Putamen (tissue), 1 donor: ENCODE results near the gene VWA3B.
"Not testable (repeated sequence)": the region's sequence is repeated elsewhere in the genome, so short reads cannot be mapped to it uniquely, and the experiment has no call there.

Experiments
- DNase-seq: peaks from one replicate; pipeline ENCODE4 v3.0.0-alpha.2; 2016; ENCODE audit warnings: low spot score

Gene VWA3B

GRCh38 chr2:98086491-98087446, at the start of gene VWA3B:
VWA3B (plus strand) TSS chr2:98087167; CDS start chr2:98093093, 5,926 bp downstream.
- DNase-seq: peak; percentile 13

- no peak for DNase-seq
Observed at GRCh38 chr2:98037206-98037605, 49.8 kb upstream of the VWA3B start.

- DNase-seq: no peak
Observed at GRCh38 chr2:98037666-98038336, 49.2 kb upstream of the VWA3B start.

- no peak for DNase-seq
Observed at GRCh38 chr2:98039085-98039756, 47.7 kb upstream of the VWA3B start.

GRCh38 chr2:98040331-98040939, 46.5 kb upstream of the VWA3B start:
- no peak for DNase-seq

GRCh38 chr2:98043101-98043500, 43.9 kb upstream of the VWA3B start:
- DNase-seq: no peak

- DNase-seq: not testable (repeated sequence)
Observed at GRCh38 chr2:98044730-98045129, 42.2 kb upstream of the VWA3B start.

GRCh38 chr2:98050070-98050469, 36.9 kb upstream of the VWA3B start:
- no peak for DNase-seq

GRCh38 chr2:98058191-98058975, 28.6 kb upstream of the VWA3B start:
- no peak for DNase-seq

GRCh38 chr2:98060277-98060676, 26.7 kb upstream of the VWA3B start:
- DNase-seq: no peak

GRCh38 chr2:98063291-98063854, 23.6 kb upstream of the VWA3B start:
- DNase-seq: no peak

- DNase-seq: no peak
Observed at GRCh38 chr2:98065808-98066207, 21.2 kb upstream of the VWA3B start.

GRCh38 chr2:98067160-98067559, 19.8 kb upstream of the VWA3B start:
- DNase-seq: no peak

- DNase-seq: no peak
Observed at GRCh38 chr2:98070081-98070480, 16.9 kb upstream of the VWA3B start.

- DNase-seq: no peak
Observed at GRCh38 chr2:98072442-98072841, 14.5 kb upstream of the VWA3B start.

GRCh38 chr2:98078701-98079100, 8.3 kb upstream of the VWA3B start:
- no peak for DNase-seq

- no peak for DNase-seq
Observed at GRCh38 chr2:98084151-98084868, 2.7 kb upstream of the VWA3B start.

- DNase-seq: no peak
Observed at GRCh38 chr2:98084869-98085238, 2.1 kb upstream of the VWA3B start.

- DNase-seq: no peak
Observed at GRCh38 chr2:98085649-98086048, 1.3 kb upstream of the VWA3B start.

GRCh38 chr2:98087447-98088020, 567 bp downstream of the VWA3B start:
- no peak for DNase-seq
